ENCODE measurements around the gene ABCA2. TPM values are rescaled to one million over a fixed set of nuclear protein-coding genes. Genes with fewer than 3 reads are reported as not detected.

Gene ABCA2
- total and polyA plus RNA-seq, 2 experiments from 2014 or later, result 7.0 to 16.0 TPM

DNA sequence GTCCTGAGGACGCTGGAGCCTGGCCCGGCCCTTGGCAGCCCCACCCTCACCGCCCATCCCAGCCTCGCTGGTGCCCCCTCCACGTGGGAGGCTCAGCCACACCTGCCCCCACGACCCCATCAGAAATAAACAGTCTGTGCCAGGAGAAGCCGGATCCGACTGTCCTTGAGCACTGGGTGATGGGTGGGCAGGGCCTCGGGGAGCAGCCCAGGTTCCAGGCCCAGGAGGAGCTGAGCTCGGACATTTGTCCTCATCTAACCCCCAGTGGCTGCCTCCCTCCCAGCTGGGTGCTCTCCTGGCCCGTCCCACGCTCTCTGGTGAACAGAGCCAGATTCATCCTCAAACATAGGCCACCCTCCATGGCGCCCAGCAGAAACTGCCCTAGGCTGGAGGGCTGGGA is 55.3 kb downstream of the ABCA2 start (continued):
- TF ChIP-seq ZNF462 (CRISPR knock-in tag; IDR thresholded peaks at IDR 0.05) (no peak), STAT1 (IDR thresholded peaks at IDR 0.05; ENCODE audit: unreplicated experiment) (no peak), POLR2AphosphoS5 (IDR thresholded peaks at IDR 0.05; ENCODE audit: low read depth) (no peak)

DNA sequence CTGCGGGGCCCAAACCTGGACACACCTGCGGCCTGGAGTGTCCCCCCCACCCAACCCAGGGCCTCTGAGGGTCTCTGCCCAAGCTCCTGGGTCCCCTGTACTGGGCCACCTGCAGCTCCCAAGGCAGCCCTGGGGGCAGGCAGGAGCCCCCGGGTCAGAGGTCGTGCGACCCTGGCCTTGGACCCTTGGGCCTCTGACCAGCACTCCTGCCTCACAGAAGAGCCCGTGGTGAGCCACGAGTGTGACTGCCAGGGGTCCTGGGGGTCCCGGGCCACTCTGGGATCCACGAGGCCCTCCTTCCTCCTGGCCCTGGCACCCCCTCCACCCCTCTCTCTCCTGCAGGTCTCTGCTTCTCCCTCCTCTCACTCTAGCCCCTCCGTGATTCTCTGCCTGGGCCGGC is 55.7 kb downstream of the ABCA2 start:
- no peak overlapping the region for H3K4me2 ChIP-seq
- Mint-ChIP-seq H3K36me3 (ENCODE audit: low read depth) (no peaks in the 10 kb centered on the region), H3K27ac (no peak overlapping the region), H3K4me3 (no peak overlapping the region), H3K27me3 (ENCODE audit: insufficient read depth, low read depth, poor library complexity) (peaks cover 6% of the 10 kb centered on the region), H3K9me3 (no peaks in the 10 kb centered on the region), H3K4me1 (peaks cover under 1% of the 10 kb centered on the region; the same call in 1 of the 3 replicates)
- H4K20me1 ChIP-seq (replicated peaks; ENCODE audit: insufficient read depth), result no peaks in the 10 kb centered on the region
- H3K27me3 ChIP-seq (ENCODE audit: insufficient read depth), result no peaks in the 10 kb centered on the region
- no peaks in the 10 kb centered on the region for H3K9me2 ChIP-seq (ENCODE audit: insufficient read depth)
- DNase-seq (ENCODE audit: low spot score) (no peak), ATAC-seq (no peak)
- no peaks in the 10 kb centered on the region for H3K4me1 ChIP-seq (ENCODE audit: insufficient read depth)
- no peaks in the 10 kb centered on the region for H3K36me3 ChIP-seq (ENCODE audit: insufficient read depth)
- H3K4me3 ChIP-seq, result no peak overlapping the region
- H3K27ac ChIP-seq (ENCODE audit: low read depth), result no peak overlapping the region
- no peak overlapping the region for H2AFZ ChIP-seq
- H3F3A ChIP-seq (replicated peaks; ENCODE audit: low read depth), result no peaks in the 10 kb centered on the region
- H3K79me2 ChIP-seq (replicated peaks; ENCODE audit: insufficient read depth), result no peaks in the 10 kb centered on the region
- TF ChIP-seq POLR2AphosphoS5 (IDR thresholded peaks at IDR 0.05; ENCODE audit: low read depth), result no peak
- TF ChIP-seq, protein P1, sequence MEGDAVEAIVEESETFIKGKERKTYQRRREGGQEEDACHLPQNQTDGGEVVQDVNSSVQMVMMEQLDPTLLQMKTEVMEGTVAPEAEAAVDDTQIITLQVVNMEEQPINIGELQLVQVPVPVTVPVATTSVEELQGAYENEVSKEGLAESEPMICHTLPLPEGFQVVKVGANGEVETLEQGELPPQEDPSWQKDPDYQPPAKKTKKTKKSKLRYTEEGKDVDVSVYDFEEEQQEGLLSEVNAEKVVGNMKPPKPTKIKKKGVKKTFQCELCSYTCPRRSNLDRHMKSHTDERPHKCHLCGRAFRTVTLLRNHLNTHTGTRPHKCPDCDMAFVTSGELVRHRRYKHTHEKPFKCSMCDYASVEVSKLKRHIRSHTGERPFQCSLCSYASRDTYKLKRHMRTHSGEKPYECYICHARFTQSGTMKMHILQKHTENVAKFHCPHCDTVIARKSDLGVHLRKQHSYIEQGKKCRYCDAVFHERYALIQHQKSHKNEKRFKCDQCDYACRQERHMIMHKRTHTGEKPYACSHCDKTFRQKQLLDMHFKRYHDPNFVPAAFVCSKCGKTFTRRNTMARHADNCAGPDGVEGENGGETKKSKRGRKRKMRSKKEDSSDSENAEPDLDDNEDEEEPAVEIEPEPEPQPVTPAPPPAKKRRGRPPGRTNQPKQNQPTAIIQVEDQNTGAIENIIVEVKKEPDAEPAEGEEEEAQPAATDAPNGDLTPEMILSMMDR (conservative IDR thresholded peaks at IDR 0.05; ENCODE audit: low read depth in 2 of 2), result no peak
- TF ChIP-seq STAT1 (IDR thresholded peaks at IDR 0.05; ENCODE audit: unreplicated experiment), result no peak
- TF ChIP-seq ETS1 (IDR thresholded peaks at IDR 0.05), result no peak
- TF ChIP-seq NANOG (IDR thresholded peaks at IDR 0.05; ENCODE audit: borderline replicate concordance), result no peak
- TF ChIP-seq JUNB (IDR thresholded peaks at IDR 0.05; ENCODE audit: unreplicated experiment), result no peak
- no peak for TF ChIP-seq EZH2 (IDR thresholded peaks at IDR 0.05; ENCODE audit: low read depth, unreplicated experiment)
- no peak for TF ChIP-seq EZH2phosphoT487 (IDR thresholded peaks at IDR 0.05; ENCODE audit: unreplicated experiment)
